GM19043 (cell line): ENCODE data around the gene FAM110C.
"Not testable (repeated sequence)": the region's sequence is repeated elsewhere in the genome, so short reads cannot be mapped to it uniquely, and the experiment has no call there.

Experiments used
- ATAC-seq: cut with Tn5 transposase; IDR thresholded peaks from one replicate; pipeline ENCODE4 v1.9.1; 2021; ENCODE audit warnings: low read depth; ENCODE audit not compliant: unreplicated experiment

Gene FAM110C, protein sequence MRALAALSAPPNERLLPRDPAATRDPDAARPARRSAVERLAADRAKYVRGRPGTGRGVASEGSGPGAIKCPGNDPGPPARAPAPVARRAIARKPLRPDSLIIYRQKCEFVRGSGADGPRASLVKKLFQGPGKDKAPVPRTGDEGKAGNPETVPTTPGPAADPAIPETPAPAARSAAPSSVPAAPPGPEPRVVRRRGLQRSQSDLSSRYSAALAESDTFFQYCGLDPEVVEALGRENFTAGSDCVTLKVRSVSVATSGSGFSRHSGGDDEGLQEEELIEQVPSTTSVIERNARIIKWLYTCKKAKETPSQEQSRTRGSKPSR

GRCh38 chr2:46471-47345 is at the start of gene FAM110C:
TSS of gene FAM110C (minus strand) at chr2:46505. CDS start at chr2:46385, 120 bp downstream.
- ATAC-seq: no peak

GRCh38 chr2:92326-92725 is 46.0 kb upstream of the FAM110C start:
- no peak for ATAC-seq

GRCh38 chr2:90645-91312 is 44.5 kb upstream of the FAM110C start:
- ATAC-seq: no peak

DNA sequence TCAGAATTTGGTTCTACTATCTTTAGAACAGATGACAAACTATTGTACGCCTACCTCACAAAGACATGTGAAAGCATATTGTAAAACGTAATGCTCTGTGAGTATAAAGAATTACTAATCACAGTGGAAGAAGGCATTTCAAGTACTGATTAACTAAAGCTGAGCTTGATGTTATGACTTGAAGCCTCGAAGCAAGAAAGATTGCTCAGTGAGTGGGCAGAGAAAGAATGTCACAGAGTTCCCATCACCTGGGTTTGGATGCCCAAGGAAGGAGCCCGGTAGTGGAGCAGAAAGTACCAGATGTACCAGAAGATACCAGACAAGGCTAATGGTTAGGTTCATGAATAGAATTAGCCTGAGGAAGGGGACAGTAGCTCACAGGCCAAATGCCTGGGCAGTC is 39.5 kb upstream of the FAM110C start:
- no peak for ATAC-seq

DNA sequence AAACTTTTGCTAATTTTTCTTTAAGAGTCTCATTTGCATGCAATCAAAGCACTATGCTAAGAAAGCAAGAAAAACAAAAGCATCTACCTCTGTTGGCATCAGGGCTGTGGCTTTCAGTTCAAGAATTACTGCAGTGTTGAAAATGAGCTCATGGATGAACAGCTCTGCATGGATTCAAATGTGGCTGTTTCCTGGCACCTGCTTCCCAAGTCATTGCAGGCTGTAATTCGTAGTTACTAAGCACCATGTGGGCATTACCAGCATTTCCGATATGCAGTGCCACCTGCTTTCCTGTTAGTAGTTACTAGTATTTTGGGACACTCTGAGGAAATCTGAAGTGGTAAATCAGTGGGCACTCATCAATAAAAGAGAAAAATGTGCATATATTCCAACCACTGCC is 37.8 kb upstream of the FAM110C start:
- ATAC-seq: no peak

GRCh38 chr2:80971-81736 is 34.8 kb upstream of the FAM110C start:
- ATAC-seq: no peak

DNA sequence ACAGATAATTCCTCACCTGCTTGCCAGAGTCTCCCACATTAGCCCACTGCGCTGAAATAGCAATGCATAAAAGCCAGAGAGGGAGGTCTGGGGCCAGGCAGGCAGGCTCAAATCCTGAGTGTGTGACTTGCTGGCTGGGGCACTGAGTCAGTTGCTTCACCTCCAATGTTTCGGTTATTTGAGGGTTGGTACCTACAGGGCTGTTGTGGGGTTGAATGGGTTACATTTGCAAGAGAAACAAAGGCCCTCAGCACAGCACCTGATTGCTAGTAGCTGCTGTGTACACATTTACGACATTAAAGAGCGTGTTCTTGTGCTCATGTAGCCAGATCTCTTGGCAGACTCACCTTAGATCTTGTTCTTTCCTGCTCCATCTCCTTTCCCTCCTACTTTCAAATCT is 34.1 kb upstream of the FAM110C start:
- ATAC-seq: no peak

DNA sequence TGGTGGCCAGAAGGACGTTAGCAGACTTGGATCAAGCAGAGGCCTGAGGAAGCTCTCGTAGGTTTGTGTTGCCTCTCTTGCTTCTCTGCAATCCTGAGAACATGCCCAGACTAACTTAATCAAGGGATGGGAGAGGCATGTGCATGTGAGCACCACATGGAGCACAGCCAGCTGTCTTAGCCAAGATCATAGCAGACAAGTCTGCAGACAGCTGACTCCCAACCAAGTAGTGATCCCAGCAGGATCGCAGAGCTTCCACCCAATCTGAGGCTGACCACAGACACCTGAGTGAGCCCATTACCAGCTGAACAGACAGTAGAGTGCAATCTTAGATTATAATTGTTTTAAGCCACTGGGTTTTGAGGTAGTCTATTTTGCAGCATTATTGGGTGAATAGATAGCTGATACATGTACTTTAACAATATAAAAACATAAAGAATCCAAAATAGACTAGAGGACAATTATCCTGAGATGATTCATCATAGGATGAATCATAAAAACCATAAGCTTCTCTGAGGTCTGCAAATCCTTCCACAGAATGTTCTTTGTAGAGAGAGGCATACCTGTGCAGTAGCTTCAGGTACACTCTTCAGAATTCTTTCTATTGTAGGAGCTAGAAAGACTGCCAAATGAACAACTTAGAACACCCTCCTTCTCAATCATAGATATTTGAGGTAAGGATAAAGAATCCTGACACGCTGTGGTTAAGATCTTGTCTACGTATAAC is 25.2 kb upstream of the FAM110C start:
- no peak for ATAC-seq

GRCh38 chr2:69366-70344 is 23.4 kb upstream of the FAM110C start:
- no peak for ATAC-seq

DNA sequence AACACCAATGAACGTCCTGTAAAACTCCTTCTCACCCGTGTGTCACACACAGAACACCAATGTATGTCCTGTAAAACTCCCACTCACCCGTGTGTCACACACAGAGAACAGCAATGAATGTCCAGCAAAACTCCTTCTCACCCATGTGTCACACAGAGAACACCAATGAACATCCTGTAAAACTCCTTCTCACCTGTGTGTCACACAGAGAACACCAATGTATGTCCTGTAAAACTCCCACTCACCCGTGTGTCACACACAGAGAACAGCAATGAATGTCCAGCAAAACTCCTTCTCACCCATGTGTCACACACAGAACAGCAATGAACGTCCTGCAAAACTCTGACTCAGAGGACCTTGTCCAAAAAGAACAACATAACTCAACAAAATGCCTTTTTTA is 22.3 kb upstream of the FAM110C start:
- ATAC-seq: not testable (repeated sequence)

DNA sequence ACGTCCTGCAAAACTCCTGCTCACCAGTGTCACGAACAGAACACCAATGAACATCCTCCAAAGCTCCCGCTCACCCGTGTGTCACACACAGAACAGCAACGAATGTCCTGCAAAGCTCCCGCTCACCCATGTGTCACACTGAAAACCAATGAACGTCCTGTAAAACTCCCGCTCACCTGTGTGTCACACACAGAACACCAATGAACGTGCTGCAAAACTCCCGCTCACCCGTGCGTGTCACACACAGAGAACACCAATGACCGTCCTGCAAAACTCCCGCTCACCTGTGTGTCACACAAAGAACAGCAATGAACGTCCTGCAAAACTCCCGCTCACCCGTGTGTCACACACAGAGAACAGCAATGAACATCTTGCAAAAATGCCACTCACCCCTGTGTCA is 20.5 kb upstream of the FAM110C start:
- no peak for ATAC-seq

DNA sequence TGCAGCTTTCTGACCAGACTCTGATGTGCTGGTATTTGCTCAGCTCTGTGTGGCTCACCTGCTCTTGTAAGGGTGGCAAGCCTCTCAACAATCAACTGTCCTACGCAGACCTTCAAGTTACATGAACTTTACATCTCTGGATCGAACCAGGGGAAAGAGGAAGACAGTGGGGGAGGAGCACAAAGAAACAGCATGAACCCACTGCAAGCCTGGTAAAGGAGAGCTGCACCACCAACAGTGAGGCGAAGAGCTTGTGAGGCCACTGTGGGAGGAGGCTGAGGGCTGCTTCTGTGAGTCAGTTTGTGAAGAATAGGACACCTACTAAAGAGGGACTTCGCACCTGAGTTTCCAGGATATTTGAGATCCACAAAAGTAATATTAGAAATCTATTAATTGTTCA is 18.8 kb upstream of the FAM110C start:
- no peak for ATAC-seq

DNA sequence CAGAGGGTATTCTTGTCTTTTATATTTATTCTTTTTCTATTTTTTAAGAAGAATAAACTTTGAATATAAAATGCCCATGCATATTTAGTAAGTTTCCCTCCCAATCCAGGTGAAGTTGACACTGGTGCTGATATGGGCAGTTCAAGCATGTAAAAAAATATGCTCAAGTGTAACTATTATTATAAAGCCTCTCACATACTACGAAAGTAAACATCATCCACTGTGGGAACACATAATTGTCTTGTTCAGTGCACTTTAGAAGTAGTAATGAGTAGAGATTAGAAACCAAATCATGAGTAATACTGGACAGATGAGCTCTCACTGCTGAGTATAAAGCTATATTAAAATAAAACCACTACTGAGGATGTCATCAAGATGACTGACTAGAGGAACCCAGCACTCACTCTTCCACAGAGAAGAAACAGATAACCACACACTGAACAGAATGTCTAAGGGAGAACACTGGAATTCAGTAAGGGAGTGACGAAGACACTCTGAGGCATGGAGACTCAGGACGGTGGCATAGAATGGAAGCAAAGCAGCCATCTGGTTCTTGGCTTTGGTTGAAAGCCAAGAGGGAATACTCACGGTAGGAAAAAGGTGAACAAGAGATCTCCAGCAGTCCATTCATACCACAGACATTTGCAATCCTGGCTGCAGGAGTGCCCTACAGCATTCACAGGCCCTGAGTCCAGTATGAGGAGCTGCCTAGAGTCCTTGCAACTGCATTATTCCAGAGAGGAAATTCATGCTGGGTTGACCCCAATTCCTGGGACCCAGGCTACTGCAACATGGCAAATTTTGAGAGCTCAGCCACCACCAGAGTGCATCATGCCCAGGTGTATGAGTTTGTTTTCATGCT is 9.5 kb upstream of the FAM110C start:
- ATAC-seq: no peak

- ATAC-seq: no peak
Observed at GRCh38 chr2:51613-52012, 5.3 kb upstream of the FAM110C start.

GRCh38 chr2:47737-48136 is 1.4 kb upstream of the FAM110C start:
- no peak for ATAC-seq

- ATAC-seq: no peak
Observed at GRCh38 chr2:47346-47725, 1.0 kb upstream of the FAM110C start.

- ATAC-seq: no peak
Observed at GRCh38 chr2:46131-46470, 204 bp downstream of the FAM110C start.
